H1 (cell line): ENCODE data around the gene PRKAR1B. TPM values are rescaled to one million over a fixed set of nuclear protein-coding genes. Genes with fewer than 3 reads are reported as not detected.

Source experiments
- BACH1 ChIP-seq: IDR thresholded peaks from 2 replicates; pipeline ENCODE4 v1.6.1; 2012; ENCODE audit warnings: low read length, improper control_type of control experiment
- CREB1 ChIP-seq: IDR thresholded peaks from 2 replicates; pipeline ENCODE4 v1.6.1; 2012; ENCODE audit warnings: inconsistent platforms
- JUND ChIP-seq: IDR thresholded peaks from 2 replicates; pipeline ENCODE4 v1.6.1; 2011; ENCODE audit warnings: mild to moderate bottlenecking, improper control_type of control experiment, low read length
- KDM1A ChIP-seq: fragments of 200-600, 300-600 bp; sonication (generic); IDR thresholded peaks from 2 replicates; pipeline ENCODE4 v1.7.1; 2016; ENCODE audit warnings: mild to moderate bottlenecking, low read length, borderline replicate concordance
- KDM5A ChIP-seq: fragments of 200-600 bp; IDR thresholded peaks from 2 replicates; pipeline ENCODE4 v1.7.1; 2012; ENCODE audit warnings: mild to moderate bottlenecking, low read length, inconsistent platforms, mixed read lengths
- MAFK ChIP-seq: IDR thresholded peaks from 2 replicates; pipeline ENCODE4 v1.6.1; 2012; ENCODE audit warnings: low read depth, mild to moderate bottlenecking, improper control_type of control experiment, low read length
- POLR2AphosphoS5 ChIP-seq: IDR thresholded peaks from 2 replicates; pipeline ENCODE4 v1.6.1; 2011; ENCODE audit warnings: low read depth, low read length
- RAD21 ChIP-seq, 2 experiments: IDR thresholded peaks in 1 of 2; conservative IDR thresholded peaks in 1 of 2; 2 replicates each; pipeline ENCODE4 v1.6.1; 2011; ENCODE audit warnings: low read depth in 2 of 2, low read length in 2 of 2, improper control_type of control experiment in 1 of 2, inconsistent platforms in 1 of 2, mild to moderate bottlenecking in 1 of 2, moderate library complexity in 1 of 2
- SIN3A ChIP-seq, 2 experiments: IDR thresholded peaks in 1 of 2; conservative IDR thresholded peaks in 1 of 2; 2 replicates each; pipeline ENCODE4 v1.6.1; 2011 to 2012; ENCODE audit warnings: low read length in 2 of 2, improper control_type of control experiment in 1 of 2, low read depth in 1 of 2, mild to moderate bottlenecking in 1 of 2
- TBP ChIP-seq: IDR thresholded peaks from 2 replicates; pipeline ENCODE4 v1.6.1; 2011; ENCODE audit warnings: low read depth, low read length, improper control_type of control experiment
- TEAD4 ChIP-seq: IDR thresholded peaks from 2 replicates; pipeline ENCODE4 v1.6.1; 2012; ENCODE audit warnings: low read depth, low read length, inconsistent platforms, mixed read lengths
- YY1 ChIP-seq: IDR thresholded peaks from 2 replicates; pipeline ENCODE4 v1.6.1; 2011; ENCODE audit warnings: low read depth, mild to moderate bottlenecking, low read length
- polyA plus RNA-seq, 7 experiments: library from polyadenylated mRNA; depleted of rRNA in 3 of 7; stranded (reverse) in 5 of 7; unstranded in 2 of 7; fragments of >200 nt in 5 of 7; fragments of 200-250 nt in 2 of 7; gene quantifications; 1 replicate in 5 of 7; 2 replicates in 1 of 7; 4 replicates in 1 of 7; pipeline versions ENCODE4 v1.2.1 to v1.2.3, GENCODE V29; 2011 to 2013; ENCODE audit warnings: missing spikeins in 2 of 7, mixed read lengths in 2 of 7
- total RNA-seq: library from RNA; stranded (reverse); fragmentation: NEBNext Ultra II Directional; extraction: Animal tissue kit (Norgen Biotek cat#: 25700); gene quantifications from 2 replicates; pipeline ENCODE4 v1.2.1, GENCODE V29; 2021
- TF ChIP-seq, protein P1 (sequence below): fragments of 300-600 bp; sonication (generic); IDR thresholded peaks from 2 replicates; pipeline ENCODE4 v1.7.1; 2012; ENCODE audit warnings: low read length, moderate library complexity, mild to moderate bottlenecking, inconsistent platforms; ENCODE audit not compliant: insufficient replicate concordance

The PRKAR1B gene
- total and polyA plus RNA-seq, 2 of the 8 experiments (the other 6 are each of a cell fraction or from before 2014, with no cell fraction given): 12.3 to 55.7 TPM

DNA sequence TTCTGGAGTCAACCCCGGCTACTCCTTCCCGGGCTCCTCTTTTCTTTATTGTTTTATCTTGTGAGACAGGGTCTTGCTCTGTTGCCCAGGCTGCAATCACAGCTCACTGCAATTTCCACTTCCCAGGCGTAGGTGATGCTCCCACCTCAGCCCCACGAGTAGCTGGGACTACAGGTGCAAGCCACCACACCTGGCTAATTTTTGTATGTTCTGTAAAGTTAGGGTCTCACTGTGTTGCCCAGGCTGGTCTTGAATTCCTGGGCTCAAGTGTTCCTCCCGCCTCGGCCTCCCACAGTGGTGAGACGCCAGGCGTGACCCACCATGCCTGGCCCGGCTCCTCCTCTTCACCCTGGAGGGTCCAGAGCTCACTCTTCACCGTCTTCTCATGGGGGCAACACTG, 192.1 kb downstream of the PRKAR1B start (continued):
- TF ChIP-seq, protein P1, sequence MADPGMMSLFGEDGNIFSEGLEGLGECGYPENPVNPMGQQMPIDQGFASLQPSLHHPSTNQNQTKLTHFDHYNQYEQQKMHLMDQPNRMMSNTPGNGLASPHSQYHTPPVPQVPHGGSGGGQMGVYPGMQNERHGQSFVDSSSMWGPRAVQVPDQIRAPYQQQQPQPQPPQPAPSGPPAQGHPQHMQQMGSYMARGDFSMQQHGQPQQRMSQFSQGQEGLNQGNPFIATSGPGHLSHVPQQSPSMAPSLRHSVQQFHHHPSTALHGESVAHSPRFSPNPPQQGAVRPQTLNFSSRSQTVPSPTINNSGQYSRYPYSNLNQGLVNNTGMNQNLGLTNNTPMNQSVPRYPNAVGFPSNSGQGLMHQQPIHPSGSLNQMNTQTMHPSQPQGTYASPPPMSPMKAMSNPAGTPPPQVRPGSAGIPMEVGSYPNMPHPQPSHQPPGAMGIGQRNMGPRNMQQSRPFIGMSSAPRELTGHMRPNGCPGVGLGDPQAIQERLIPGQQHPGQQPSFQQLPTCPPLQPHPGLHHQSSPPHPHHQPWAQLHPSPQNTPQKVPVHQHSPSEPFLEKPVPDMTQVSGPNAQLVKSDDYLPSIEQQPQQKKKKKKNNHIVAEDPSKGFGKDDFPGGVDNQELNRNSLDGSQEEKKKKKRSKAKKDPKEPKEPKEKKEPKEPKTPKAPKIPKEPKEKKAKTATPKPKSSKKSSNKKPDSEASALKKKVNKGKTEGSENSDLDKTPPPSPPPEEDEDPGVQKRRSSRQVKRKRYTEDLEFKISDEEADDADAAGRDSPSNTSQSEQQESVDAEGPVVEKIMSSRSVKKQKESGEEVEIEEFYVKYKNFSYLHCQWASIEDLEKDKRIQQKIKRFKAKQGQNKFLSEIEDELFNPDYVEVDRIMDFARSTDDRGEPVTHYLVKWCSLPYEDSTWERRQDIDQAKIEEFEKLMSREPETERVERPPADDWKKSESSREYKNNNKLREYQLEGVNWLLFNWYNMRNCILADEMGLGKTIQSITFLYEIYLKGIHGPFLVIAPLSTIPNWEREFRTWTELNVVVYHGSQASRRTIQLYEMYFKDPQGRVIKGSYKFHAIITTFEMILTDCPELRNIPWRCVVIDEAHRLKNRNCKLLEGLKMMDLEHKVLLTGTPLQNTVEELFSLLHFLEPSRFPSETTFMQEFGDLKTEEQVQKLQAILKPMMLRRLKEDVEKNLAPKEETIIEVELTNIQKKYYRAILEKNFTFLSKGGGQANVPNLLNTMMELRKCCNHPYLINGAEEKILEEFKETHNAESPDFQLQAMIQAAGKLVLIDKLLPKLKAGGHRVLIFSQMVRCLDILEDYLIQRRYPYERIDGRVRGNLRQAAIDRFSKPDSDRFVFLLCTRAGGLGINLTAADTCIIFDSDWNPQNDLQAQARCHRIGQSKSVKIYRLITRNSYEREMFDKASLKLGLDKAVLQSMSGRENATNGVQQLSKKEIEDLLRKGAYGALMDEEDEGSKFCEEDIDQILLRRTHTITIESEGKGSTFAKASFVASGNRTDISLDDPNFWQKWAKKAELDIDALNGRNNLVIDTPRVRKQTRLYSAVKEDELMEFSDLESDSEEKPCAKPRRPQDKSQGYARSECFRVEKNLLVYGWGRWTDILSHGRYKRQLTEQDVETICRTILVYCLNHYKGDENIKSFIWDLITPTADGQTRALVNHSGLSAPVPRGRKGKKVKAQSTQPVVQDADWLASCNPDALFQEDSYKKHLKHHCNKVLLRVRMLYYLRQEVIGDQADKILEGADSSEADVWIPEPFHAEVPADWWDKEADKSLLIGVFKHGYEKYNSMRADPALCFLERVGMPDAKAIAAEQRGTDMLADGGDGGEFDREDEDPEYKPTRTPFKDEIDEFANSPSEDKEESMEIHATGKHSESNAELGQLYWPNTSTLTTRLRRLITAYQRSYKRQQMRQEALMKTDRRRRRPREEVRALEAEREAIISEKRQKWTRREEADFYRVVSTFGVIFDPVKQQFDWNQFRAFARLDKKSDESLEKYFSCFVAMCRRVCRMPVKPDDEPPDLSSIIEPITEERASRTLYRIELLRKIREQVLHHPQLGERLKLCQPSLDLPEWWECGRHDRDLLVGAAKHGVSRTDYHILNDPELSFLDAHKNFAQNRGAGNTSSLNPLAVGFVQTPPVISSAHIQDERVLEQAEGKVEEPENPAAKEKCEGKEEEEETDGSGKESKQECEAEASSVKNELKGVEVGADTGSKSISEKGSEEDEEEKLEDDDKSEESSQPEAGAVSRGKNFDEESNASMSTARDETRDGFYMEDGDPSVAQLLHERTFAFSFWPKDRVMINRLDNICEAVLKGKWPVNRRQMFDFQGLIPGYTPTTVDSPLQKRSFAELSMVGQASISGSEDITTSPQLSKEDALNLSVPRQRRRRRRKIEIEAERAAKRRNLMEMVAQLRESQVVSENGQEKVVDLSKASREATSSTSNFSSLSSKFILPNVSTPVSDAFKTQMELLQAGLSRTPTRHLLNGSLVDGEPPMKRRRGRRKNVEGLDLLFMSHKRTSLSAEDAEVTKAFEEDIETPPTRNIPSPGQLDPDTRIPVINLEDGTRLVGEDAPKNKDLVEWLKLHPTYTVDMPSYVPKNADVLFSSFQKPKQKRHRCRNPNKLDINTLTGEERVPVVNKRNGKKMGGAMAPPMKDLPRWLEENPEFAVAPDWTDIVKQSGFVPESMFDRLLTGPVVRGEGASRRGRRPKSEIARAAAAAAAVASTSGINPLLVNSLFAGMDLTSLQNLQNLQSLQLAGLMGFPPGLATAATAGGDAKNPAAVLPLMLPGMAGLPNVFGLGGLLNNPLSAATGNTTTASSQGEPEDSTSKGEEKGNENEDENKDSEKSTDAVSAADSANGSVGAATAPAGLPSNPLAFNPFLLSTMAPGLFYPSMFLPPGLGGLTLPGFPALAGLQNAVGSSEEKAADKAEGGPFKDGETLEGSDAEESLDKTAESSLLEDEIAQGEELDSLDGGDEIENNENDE: no peak
- TF ChIP-seq KDM1A: no peak
- no peak for TF ChIP-seq YY1
- TF ChIP-seq KDM5A: no peak
- TF ChIP-seq CREB1: no peak
- TF ChIP-seq MAFK: no peak
- no peak for TF ChIP-seq TBP
- no peak for TF ChIP-seq SIN3A (conservative IDR thresholded peaks at IDR 0.05 in 1 of 2, IDR thresholded peaks at IDR 0.05 in 1 of 2; ENCODE audit: low read depth in 1 of 2, low read length in 2 of 2)
- no peak for TF ChIP-seq RAD21 (IDR thresholded peaks at IDR 0.05 in 1 of 2, conservative IDR thresholded peaks at IDR 0.05 in 1 of 2; ENCODE audit: low read depth in 2 of 2, low read length in 2 of 2)
- TF ChIP-seq JUND: no peak
- TF ChIP-seq POLR2AphosphoS5: no peak
- TF ChIP-seq BACH1: no peak
- no peak for TF ChIP-seq TEAD4
